Glutamatergic neuron (in vitro differentiated cells): ENCODE results near the gene TENT4A. TPM values are rescaled to one million over a fixed set of nuclear protein-coding genes. Genes with fewer than 3 reads are reported as not detected.

Experiments used
- DNase-seq: peaks from one replicate; pipeline ENCODE4 v3.0.0; 2022
- H3K27ac Mint-ChIP-seq: one replicate; pipeline ENCODE4 v1.8.0; 2020; ENCODE audit warnings: mild to moderate bottlenecking, mixed read lengths, inconsistent platforms; ENCODE audit not compliant: unreplicated experiment
- H3K27me3 Mint-ChIP-seq: one replicate; pipeline ENCODE4 v1.8.0; 2020; ENCODE audit warnings: mild to moderate bottlenecking, moderate library complexity, mixed read lengths, inconsistent platforms; ENCODE audit not compliant: unreplicated experiment
- H3K36me3 Mint-ChIP-seq: one replicate; pipeline ENCODE4 v1.8.0; 2020; ENCODE audit warnings: mild to moderate bottlenecking, mixed read lengths, inconsistent platforms; ENCODE audit not compliant: unreplicated experiment
- H3K4me1 Mint-ChIP-seq: one replicate; pipeline ENCODE4 v1.8.0; 2020; ENCODE audit warnings: mild to moderate bottlenecking, low read depth, mixed read lengths, inconsistent platforms; ENCODE audit not compliant: unreplicated experiment
- H3K4me3 Mint-ChIP-seq: one replicate; pipeline ENCODE4 v1.8.0; 2020; ENCODE audit warnings: mild to moderate bottlenecking, mixed read lengths, inconsistent platforms; ENCODE audit not compliant: unreplicated experiment
- H3K9me3 Mint-ChIP-seq: one replicate; pipeline ENCODE4 v1.8.0; 2020; ENCODE audit warnings: mild to moderate bottlenecking, moderate library complexity, mixed read lengths, inconsistent platforms; ENCODE audit not compliant: unreplicated experiment
- total RNA-seq: library from RNA; stranded (reverse); fragmentation: NEBNext Ultra II Directional; extraction: Animal tissue kit (Norgen Biotek cat#: 25700); gene quantifications from one replicate; pipeline ENCODE4 v1.2.1, GENCODE V29; 2021; ENCODE audit not compliant: unreplicated experiment
- TF ChIP-seq, protein P1 (sequence below): fragments of 200-600 bp; sonication (generic); IDR thresholded peaks from one replicate; pipeline ENCODE4 v1.5.0; 2021; ENCODE audit not compliant: partially characterized antibody, unreplicated experiment

The TENT4A gene
- total RNA-seq, 1 donor from 2014 or later: 23.7 TPM

DNA sequence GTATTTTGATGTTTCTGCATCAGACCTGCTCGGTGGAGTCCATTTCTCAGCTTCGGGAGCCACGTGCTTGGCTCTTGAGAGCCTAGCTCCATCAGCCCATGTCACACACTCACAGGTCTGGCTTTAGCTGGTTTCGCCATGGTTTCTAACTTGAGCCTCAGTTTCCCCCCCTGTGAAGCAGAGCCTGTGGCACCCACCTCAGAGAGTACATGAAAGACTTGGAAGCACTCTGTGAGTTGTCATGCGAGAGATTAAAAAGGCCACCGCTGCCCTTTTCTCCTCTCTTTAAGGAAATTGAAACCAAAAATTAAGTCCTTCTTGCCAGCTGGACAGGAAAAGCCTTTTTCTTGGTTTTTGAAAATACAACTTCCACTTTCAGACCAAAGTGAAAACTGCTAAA is 8.8 kb downstream of the TENT4A start:
- TF ChIP-seq, protein P1, sequence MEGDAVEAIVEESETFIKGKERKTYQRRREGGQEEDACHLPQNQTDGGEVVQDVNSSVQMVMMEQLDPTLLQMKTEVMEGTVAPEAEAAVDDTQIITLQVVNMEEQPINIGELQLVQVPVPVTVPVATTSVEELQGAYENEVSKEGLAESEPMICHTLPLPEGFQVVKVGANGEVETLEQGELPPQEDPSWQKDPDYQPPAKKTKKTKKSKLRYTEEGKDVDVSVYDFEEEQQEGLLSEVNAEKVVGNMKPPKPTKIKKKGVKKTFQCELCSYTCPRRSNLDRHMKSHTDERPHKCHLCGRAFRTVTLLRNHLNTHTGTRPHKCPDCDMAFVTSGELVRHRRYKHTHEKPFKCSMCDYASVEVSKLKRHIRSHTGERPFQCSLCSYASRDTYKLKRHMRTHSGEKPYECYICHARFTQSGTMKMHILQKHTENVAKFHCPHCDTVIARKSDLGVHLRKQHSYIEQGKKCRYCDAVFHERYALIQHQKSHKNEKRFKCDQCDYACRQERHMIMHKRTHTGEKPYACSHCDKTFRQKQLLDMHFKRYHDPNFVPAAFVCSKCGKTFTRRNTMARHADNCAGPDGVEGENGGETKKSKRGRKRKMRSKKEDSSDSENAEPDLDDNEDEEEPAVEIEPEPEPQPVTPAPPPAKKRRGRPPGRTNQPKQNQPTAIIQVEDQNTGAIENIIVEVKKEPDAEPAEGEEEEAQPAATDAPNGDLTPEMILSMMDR: no peak
- Mint-ChIP-seq H3K4me3 (no peak overlapping the region), H3K36me3 (no peaks in the 10 kb centered on the region), H3K9me3 (no peaks in the 10 kb centered on the region), H3K27ac (no peak overlapping the region), H3K4me1 (peaks cover 45% of the 10 kb centered on the region), H3K27me3 (no peaks in the 10 kb centered on the region)
- no peak for DNase-seq

DNA sequence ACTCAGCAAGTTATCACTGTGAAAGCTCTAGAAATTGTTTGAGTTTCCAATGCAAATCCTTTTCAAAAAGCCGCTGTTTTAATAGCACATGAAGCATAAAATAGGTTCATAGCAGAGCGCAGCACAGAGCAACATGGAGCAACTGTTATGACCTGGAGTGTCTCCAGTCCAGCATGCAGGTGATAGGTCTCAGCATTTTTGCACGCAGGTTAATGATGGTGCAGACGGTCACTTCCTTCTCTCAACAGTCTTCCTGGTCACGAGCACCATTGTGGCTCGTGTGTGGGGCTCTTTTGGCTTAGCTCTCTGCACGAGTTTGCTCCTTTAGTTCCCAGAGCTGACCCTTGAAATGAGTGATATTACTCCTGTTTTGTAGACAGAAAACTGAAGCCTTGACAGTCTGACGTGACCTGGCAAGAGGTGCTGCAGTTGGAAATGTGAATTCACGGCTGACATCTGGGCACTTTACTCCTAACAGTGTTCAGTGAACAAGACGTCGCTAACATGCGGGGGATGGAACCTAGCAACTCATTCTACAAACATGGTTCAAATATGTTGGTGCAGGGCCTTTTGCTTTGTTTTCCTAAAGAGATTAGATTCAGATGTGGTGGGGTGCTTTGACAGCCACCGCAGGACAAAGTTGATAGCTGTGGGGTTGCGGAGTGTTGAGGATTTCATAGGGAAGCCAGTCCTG is 10.0 kb downstream of the TENT4A start:
- no peak for DNase-seq
- TF ChIP-seq, protein P1: no peak
- Mint-ChIP-seq H3K4me1 (peaks cover 54% of the 10 kb centered on the region), H3K9me3 (peaks cover 1% of the 10 kb centered on the region), H3K4me3 (no peak overlapping the region), H3K36me3 (no peaks in the 10 kb centered on the region), H3K27me3 (no peaks in the 10 kb centered on the region), H3K27ac (peak overlapping the region; percentile 19)

DNA sequence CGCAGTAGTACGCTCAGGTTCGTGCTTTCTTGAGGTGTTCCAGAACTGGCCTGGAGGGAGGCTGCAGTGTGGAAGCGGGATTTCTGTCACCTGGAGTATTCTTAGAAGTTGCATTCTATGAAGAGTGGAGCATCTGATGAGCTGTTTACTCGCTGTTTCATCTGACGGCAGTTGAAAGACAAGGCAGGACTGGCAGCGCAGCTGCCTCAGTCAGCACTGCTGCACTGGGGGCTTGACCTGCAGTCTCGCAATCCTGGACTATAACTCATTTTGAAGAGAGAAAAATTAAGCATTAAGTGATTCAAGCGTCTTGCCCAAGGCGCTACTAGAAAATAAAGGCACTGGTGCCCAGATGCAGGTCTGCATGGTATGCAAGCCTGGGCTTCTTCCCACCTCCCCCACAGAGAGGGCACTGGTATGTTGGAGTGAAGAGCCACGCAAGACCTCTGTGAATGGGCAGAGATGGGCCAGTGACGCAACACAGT is 10.6 kb downstream of the TENT4A start:
- Mint-ChIP-seq H3K27me3 (no peaks in the 10 kb centered on the region), H3K36me3 (no peaks in the 10 kb centered on the region), H3K27ac (peak overlapping the region; percentile 19), H3K4me1 (peaks cover 53% of the 10 kb centered on the region), H3K4me3 (no peak overlapping the region), H3K9me3 (peaks cover 1% of the 10 kb centered on the region)
- no peak for DNase-seq
- TF ChIP-seq, protein P1: no peak

DNA sequence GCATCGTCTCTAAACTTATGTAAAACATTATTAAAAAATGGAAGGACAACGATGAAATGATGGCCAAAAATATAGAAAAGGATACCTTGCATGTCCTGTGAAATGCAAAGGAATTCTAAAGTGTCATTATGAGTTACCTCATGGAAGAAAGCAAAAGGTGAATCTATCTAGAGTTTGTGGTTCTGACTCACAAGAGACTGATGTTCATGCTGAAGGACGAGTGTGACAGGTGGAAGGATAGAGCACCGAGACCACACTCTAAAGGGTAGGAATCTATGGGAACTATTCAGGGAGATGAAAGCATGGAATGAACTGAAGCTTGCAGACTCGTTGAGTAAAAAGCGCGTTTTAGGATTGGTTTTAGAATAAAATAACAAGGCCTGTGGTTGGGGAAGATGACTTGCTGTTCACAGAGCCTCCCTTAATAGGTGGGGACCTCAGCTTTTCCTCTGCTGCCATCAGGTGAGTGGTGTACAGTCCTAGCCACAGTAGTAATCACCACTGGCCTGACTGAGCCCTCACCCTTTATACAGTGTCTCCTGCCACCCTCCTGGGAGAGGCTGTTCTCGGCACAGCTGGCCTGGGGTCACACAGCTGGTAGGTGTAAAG is 11.2 kb downstream of the TENT4A start:
- H3K27ac Mint-ChIP-seq: peak overlapping the region; percentile 31
- H3K4me1 Mint-ChIP-seq: peaks cover 58% of the 10 kb centered on the region
- no peak for DNase-seq

DNA sequence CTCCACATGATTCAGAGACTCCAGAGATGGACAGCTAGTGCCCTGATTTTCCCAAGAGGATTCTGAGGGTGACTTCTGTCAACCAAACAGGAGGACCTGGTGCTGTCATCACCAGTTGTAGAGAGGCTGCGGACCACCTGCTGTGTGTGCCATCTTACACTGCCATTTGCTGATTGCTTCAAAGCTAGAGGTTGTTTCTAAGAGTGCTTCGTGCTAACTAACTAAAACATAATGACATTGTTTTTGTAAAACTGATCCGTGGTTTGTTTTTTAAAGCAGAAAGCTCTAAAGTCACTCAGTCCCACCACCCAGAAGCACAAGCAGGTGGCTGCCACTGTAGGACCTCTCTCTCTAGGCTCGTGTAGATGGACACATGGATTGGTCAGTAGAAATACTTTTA is 12.2 kb downstream of the TENT4A start:
- Mint-ChIP-seq H3K4me3 (no peak overlapping the region), H3K9me3 (peaks cover 1% of the 10 kb centered on the region)

More for the DNA sequence above, 11.2 kb downstream of the TENT4A start:
- H3K9me3 Mint-ChIP-seq: peaks cover 1% of the 10 kb centered on the region
- no peaks in the 10 kb centered on the region for H3K36me3 Mint-ChIP-seq
- TF ChIP-seq, protein P1: no peak
- H3K27me3 Mint-ChIP-seq: no peaks in the 10 kb centered on the region
- H3K4me3 Mint-ChIP-seq: no peak overlapping the region

More for the DNA sequence above, 12.2 kb downstream of the TENT4A start:
- peak overlapping the region; percentile 25 for H3K27ac Mint-ChIP-seq
- H3K36me3 Mint-ChIP-seq: no peaks in the 10 kb centered on the region
- TF ChIP-seq, protein P1: no peak
- H3K4me1 Mint-ChIP-seq: peaks cover 65% of the 10 kb centered on the region
- no peak for DNase-seq
- no peaks in the 10 kb centered on the region for H3K27me3 Mint-ChIP-seq
